Stimulated activated CD4-positive, alpha-beta T cell treated with anti-CD3 and anti-CD28 coated beads, Interleukin-2, amount 100 ng/mL, for 4 hours (primary cell): ENCODE measurements around the gene ODF2L.

Experiments
- DNase-seq: peaks from one replicate; pipeline ENCODE4 v3.0.0-alpha.2; 2020; ENCODE audit warnings: low read depth

ODF2L gene

DNA sequence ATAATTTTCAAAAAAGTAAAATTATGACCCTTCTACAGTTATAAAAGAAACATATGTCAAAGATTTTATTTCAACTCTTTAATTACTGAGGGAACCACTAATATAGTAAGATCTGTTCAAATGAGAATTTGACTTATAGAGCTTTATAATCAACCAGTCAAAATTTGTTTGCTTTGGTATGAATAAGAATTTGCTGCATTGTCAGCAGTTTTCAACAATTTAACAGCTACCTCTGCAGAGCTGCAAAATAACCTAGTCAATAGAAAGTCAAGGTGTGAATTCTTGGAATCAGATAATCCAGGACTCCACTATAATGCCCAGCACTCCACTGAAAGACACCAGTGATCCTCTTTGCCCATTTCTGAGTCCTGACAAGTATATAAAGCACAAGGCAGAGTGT, 78.2 kb downstream of the ODF2L start:
- DNase-seq: no peak

DNA sequence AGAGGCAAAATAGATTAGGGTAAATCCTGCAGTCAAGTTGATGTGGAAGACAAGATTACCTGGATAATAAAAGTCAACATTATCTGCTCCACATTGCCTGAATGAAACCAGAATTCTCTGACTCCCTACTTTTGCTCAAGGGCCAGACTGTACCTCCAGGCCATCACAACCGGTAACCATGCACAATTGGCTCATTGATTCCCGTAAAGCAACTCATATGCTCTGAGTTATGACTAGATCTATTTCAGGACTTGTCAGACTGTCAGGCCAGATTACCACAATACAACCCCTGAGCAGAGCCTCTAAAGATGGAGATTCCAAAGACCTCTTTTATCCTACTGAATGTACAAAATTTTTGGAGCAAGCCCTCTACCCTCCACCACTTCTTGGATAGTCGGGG, 90.4 kb downstream of the ODF2L start:
- no peak for DNase-seq

DNA sequence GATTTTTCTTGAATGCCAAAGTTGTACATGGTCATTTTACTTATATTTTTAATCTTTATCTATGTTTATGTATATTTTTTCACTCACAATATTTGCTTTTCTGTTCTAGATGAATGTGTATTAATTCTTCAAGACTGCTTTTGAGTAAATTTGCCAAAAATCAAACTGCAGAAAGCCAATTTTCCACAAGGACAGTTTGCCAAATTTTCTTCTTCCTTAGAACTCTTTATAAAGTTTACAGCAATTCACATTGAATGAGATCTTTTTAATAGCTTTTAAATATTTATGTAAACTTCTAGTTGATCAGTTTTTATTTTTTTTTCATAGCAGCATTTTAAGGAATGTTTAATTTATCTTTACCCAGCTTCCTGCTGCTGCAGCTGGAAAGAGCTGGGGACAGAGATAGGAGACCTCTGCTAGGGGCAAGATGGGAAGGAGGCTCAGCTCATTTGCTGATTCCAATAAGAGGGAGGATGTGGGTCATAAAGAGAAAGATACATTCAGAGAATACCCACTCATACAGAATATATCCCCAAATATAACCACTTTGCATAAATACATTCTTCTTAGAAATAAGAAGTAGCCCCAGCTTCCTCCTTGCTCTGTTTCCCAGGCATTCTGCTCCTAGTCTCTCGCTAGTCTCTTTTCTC, 93.0 kb downstream of the ODF2L start:
- no peak for DNase-seq
